Karpas-422 (cell line): ENCODE results near the gene PIK3R5. TPM values are rescaled to one million over a fixed set of nuclear protein-coding genes. Genes with fewer than 3 reads are reported as not detected.

Experiments
- DNase-seq: peaks from one replicate; pipeline ENCODE4 v3.0.0-alpha.2; 2015
- H2AFZ ChIP-seq: fragments of 200-600 bp; sonication (generic); 2 replicates; pipeline ENCODE4 v1.6.1; 2014; ENCODE audit warnings: antibody characterized with exemption, low read length, mixed read lengths
- H3K27ac ChIP-seq: fragments of 200-600 bp; sonication (generic); 2 replicates; pipeline ENCODE4 v1.5.1; 2014; ENCODE audit warnings: mild to moderate bottlenecking, low read length, moderate library complexity
- H3K27me3 ChIP-seq: fragments of 200-600 bp; sonication (generic); 2 replicates; pipeline ENCODE4 v1.6.1; 2014; ENCODE audit warnings: low read length, mixed read lengths
- H3K36me3 ChIP-seq: fragments of 200-600 bp; sonication (generic); 2 replicates; pipeline ENCODE4 v1.6.1; 2014; ENCODE audit warnings: low read length, mixed read lengths; ENCODE audit not compliant: insufficient read depth
- H3K4me1 ChIP-seq: fragments of 200-600 bp; sonication (generic); 2 replicates; pipeline ENCODE4 v1.6.1; 2014; ENCODE audit warnings: mild to moderate bottlenecking, low read length, mixed read lengths
- H3K4me2 ChIP-seq: fragments of 200-600 bp; sonication (generic); 2 replicates; pipeline ENCODE4 v1.6.1; 2014; ENCODE audit warnings: low read length, low read depth, mild to moderate bottlenecking; ENCODE audit not compliant: poor library complexity, severe bottlenecking
- H3K4me3 ChIP-seq: fragments of 200-600 bp; sonication (generic); 2 replicates; pipeline ENCODE4 v1.5.1; 2014; ENCODE audit warnings: mild to moderate bottlenecking, antibody characterized with exemption, low read length, mixed read lengths
- H3K79me2 ChIP-seq: fragments of 200-600 bp; sonication (generic); 2 replicates; pipeline ENCODE4 v1.6.1; 2014; ENCODE audit warnings: mild to moderate bottlenecking, low read length, mixed read lengths
- H3K9ac ChIP-seq: fragments of 200-600 bp; sonication (generic); 2 replicates; pipeline ENCODE4 v1.6.0; 2014; ENCODE audit warnings: low read length
- H3K9me2 ChIP-seq: fragments of 200-600 bp; sonication (generic), shearing (Covaris generic); replicated peaks from 2 replicates; pipeline ENCODE4 v1.6.0; 2014; ENCODE audit warnings: mild to moderate bottlenecking, low read length, moderate library complexity; ENCODE audit not compliant: insufficient read depth
- H3K9me3 ChIP-seq: fragments of 300-700, 200-600 bp; sonication (generic); 2 replicates; pipeline ENCODE4 v1.6.1; 2014; ENCODE audit warnings: low read length, mixed read lengths
- H4K20me1 ChIP-seq: fragments of 200-600 bp; sonication (generic); 2 replicates; pipeline ENCODE4 v1.6.1; 2014; ENCODE audit warnings: mild to moderate bottlenecking, antibody characterized with exemption, low read length, low read depth; ENCODE audit not compliant: insufficient read depth
- total RNA-seq: library from RNA; depleted of rRNA; stranded (reverse); fragments of >200 nt; shearing (Covaris generic); gene quantifications from 2 replicates; pipeline ENCODE4 v1.2.3, GENCODE V29; 2014; ENCODE audit warnings: low replicate concordance

The PIK3R5 gene
- total RNA-seq, 1 experiment from 2014 or later: not detected

DNA sequence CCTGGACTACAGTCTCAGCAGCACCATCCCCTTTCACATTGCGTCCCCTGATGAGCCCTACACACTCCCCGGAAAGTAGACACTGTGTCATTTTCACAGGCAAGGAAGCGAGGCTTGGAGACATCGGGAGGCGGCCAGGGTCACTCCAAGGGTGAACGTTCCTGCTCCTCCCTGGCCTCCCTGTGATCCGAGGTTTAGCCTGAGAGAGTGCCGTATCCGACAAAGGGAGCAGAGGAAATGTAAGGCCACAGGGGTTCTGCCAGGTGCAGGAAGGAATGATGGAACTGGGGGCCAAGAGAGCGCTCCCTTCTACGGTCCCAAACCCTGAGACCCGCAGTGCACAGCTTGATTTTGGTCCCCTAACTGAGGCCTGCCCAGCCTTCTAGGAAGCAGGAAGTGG, 90.1 kb downstream of the PIK3R5 start:
- H3K4me3 ChIP-seq: no peak overlapping the region
- H3K9me2 ChIP-seq: no peaks in the 10 kb centered on the region
- H3K36me3 ChIP-seq: no peaks in the 10 kb centered on the region
- H3K27ac ChIP-seq: no peak overlapping the region
- no peaks in the 10 kb centered on the region for H3K4me1 ChIP-seq
- no peaks in the 10 kb centered on the region for H3K9me3 ChIP-seq
- H3K79me2 ChIP-seq: no peaks in the 10 kb centered on the region
- no peak for DNase-seq
- no peaks in the 10 kb centered on the region for H3K27me3 ChIP-seq
- H2AFZ ChIP-seq: no peak overlapping the region
- H3K9ac ChIP-seq: no peak overlapping the region
- H3K4me2 ChIP-seq: no peak overlapping the region
- H4K20me1 ChIP-seq: no peaks in the 10 kb centered on the region

DNA sequence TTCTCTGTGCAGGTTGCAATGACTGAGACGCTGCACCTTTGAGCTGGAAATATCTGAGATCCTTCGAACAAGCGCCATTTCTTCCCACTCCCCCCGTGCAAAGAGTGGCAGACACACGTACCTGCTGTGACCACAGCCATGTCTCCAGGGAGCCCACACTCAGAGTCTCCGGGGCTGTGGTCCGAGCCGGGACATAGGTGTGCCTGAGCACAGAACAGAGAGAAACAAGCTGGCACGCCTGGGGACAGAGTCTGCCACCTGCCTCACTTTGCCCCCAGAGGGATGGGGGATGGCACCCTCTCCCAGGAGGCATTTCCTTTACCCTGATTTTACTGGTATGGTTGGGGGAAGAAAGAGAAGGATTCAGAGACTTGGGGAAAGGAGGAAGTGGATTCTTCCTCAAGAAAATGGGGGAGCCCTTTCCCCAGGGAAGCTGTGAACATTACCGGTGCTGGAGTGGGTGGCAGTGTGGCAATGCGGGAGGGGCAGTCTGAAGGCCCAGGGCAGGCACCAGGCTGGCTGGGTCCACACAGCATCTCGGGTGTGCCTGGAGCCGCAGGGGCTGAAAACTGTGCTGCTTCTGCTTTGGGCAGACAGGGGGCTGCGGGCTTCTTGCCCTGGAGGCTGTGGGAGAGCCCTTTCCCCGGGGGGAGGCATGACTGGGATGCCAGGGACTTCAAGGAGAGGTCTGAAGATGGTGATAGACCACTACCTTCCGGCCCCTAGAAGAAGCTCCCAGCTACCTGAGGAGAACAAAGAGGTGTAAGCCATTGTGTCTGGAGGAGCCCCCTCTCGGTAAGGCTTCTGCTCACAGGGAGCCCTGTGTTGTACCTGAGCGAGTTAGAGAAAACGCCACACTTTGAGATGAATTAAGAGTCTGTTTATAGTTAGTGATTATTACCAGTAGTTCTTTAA, 91.4 kb downstream of the PIK3R5 start:
- DNase-seq: no peak
- Histone ChIP-seq H3K9ac (no peak overlapping the region), H3K9me2 (no peaks in the 10 kb centered on the region), H3K27ac (no peak overlapping the region), H3K9me3 (no peaks in the 10 kb centered on the region), H4K20me1 (no peaks in the 10 kb centered on the region), H3K4me2 (no peak overlapping the region), H2AFZ (no peak overlapping the region), H3K79me2 (no peaks in the 10 kb centered on the region), H3K4me1 (no peaks in the 10 kb centered on the region), H3K4me3 (no peak overlapping the region), H3K27me3 (no peaks in the 10 kb centered on the region), H3K36me3 (no peaks in the 10 kb centered on the region)

DNA sequence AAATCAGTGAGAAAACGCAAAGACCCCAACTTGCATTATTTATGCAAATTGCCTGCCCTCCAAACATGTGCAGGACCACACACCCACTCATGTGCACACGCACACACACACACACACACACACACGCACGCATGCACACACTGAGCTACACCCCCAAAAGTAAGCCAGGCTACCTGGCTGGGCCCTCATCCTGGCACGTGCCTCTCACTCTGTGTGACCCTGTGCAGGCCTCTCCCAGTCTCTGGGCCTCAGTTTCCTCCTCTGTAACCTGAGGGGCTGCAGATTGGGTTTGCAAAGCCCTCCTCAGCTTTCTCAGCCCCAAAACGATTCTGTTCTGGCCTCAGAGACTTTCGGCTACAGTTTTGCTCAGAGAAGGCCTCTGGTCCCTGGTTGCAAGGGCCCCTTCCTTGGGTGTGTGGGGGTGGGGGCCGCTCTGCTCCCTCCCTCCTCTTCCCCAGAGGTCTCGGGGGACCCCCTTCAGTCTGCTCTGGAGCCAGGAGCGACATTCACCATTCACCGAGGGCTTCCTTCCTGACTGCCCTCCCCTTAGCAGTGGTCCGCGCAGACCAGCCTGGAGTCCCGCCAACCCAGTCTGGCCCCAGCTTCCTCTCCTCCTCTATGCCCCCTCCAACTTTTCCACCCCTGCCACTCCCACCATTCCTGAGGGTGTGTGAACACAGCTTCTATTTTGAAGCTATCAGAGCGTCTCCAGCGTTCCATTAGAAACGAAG, 92.6 kb downstream of the PIK3R5 start:
- H3K27ac ChIP-seq: no peak overlapping the region
- H3K4me3 ChIP-seq: no peak overlapping the region
- H3K9me3 ChIP-seq: no peaks in the 10 kb centered on the region
- H3K27me3 ChIP-seq: no peaks in the 10 kb centered on the region
- H2AFZ ChIP-seq: no peak overlapping the region
- DNase-seq: no peak
- H3K36me3 ChIP-seq: no peaks in the 10 kb centered on the region
- no peaks in the 10 kb centered on the region for H4K20me1 ChIP-seq
- no peaks in the 10 kb centered on the region for H3K4me1 ChIP-seq
- H3K9ac ChIP-seq: no peak overlapping the region
- no peaks in the 10 kb centered on the region for H3K9me2 ChIP-seq
- H3K79me2 ChIP-seq: no peaks in the 10 kb centered on the region
- H3K4me2 ChIP-seq: no peak overlapping the region

DNA sequence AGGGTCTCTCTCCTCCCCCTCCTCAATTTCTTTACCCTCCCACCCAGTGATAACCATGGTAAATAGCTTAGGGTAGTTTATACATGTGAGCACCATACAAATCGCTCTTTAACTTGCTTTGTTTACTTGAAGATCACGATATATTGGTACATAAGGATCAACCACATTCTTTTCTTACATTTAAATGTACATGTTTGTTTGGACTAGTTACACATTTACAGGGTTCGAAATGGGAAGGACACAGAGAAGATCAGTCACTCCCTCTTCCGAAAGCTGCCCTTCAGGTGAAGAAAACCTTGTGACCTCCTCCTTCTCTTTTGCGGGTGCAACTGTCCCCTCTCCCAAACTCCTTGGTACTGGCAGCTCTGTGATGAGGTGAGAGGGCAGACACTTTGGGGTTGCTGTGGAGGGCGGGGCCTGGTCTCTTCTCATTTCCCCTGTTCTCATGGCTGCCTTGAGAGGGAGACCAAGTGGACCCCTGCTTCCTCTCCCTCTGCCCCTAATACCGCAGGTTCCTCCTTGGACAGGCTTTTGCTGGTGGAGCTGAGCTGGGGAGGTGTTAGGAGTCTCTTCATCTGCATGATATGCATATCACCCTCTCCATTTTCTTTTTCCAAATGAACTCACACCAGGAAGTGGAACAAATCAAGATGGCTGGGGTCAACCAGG, 93.3 kb downstream of the PIK3R5 start:
- Histone ChIP-seq H3K4me3 (no peak overlapping the region), H3K27ac (no peak overlapping the region), H3K27me3 (no peaks in the 10 kb centered on the region), H3K9ac (no peak overlapping the region), H3K9me3 (no peaks in the 10 kb centered on the region), H3K79me2 (no peaks in the 10 kb centered on the region), H4K20me1 (no peaks in the 10 kb centered on the region), H2AFZ (no peak overlapping the region), H3K36me3 (no peaks in the 10 kb centered on the region), H3K4me1 (no peaks in the 10 kb centered on the region), H3K9me2 (no peaks in the 10 kb centered on the region), H3K4me2 (no peak overlapping the region)
- DNase-seq: no peak

DNA sequence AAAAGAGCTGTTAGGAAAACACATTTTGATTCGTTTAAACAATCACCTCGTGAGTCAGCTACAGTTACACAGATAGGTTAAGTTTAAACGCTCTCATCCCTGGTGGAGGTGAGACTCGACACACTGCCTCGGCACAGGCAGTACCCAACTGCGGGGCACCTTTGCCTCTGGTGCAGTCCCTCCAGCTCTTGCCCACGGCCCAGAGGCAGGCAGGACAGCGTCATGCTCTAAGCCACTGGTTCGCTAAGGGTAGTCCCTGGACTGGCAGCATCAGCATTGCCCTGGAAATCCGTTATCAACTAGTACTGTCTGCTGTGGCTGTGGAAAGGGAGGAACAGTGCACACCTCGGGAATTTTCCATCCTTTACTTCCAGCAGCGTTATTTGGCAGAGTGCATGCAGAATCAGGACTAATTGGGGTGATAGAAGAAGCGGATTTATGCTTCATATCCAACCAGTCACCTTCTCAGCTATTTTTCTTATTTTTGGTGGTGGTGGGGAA, 94.4 kb downstream of the PIK3R5 start:
- Histone ChIP-seq H3K79me2 (no peaks in the 10 kb centered on the region), H3K9ac (no peak overlapping the region), H4K20me1 (no peaks in the 10 kb centered on the region), H3K27me3 (no peaks in the 10 kb centered on the region), H3K27ac (no peak overlapping the region), H2AFZ (no peak overlapping the region), H3K4me1 (no peaks in the 10 kb centered on the region), H3K4me3 (no peak overlapping the region), H3K4me2 (no peak overlapping the region), H3K9me2 (no peaks in the 10 kb centered on the region), H3K36me3 (no peaks in the 10 kb centered on the region), H3K9me3 (no peaks in the 10 kb centered on the region)
- no peak for DNase-seq

DNA sequence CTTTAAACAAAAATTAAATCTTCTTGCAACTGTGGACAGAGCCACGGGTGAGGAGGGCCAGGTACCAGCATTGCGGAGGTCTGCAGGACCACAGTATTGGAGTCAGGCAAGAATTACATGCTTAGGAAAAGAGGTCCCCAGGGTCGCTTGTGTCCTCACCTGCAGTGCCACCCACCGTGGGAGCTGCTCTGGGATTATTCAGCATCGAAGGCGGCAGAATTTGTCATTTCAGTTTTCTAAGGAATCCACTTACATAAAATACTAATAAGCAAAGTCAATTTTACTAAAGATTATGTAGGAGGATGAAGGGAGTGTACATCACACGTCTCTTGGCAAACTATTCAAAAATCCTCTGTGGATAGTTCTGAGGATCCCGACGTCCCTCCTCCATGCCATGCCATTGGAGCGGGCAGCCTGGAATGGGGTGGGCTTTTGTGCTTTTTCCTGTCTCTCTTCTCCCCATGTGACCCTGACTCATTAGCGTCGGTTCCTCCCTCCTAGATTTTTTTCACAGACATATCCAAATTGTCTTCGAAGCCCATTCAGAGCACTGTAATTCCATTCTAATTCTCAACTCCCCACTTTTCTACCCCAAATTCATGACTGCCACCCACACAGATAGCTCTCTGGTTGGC, 95.0 kb downstream of the PIK3R5 start:
- H3K4me2 ChIP-seq: no peak overlapping the region
- H3K9me2 ChIP-seq: no peaks in the 10 kb centered on the region
- no peaks in the 10 kb centered on the region for H3K36me3 ChIP-seq
- H2AFZ ChIP-seq: no peak overlapping the region
- H3K27me3 ChIP-seq: no peaks in the 10 kb centered on the region
- H3K4me3 ChIP-seq: no peak overlapping the region
- no peaks in the 10 kb centered on the region for H3K79me2 ChIP-seq
- H3K9ac ChIP-seq: no peak overlapping the region
- H3K9me3 ChIP-seq: no peaks in the 10 kb centered on the region
- H3K27ac ChIP-seq: no peak overlapping the region
- H3K4me1 ChIP-seq: no peaks in the 10 kb centered on the region
- DNase-seq: no peak
- H4K20me1 ChIP-seq: no peaks in the 10 kb centered on the region

DNA sequence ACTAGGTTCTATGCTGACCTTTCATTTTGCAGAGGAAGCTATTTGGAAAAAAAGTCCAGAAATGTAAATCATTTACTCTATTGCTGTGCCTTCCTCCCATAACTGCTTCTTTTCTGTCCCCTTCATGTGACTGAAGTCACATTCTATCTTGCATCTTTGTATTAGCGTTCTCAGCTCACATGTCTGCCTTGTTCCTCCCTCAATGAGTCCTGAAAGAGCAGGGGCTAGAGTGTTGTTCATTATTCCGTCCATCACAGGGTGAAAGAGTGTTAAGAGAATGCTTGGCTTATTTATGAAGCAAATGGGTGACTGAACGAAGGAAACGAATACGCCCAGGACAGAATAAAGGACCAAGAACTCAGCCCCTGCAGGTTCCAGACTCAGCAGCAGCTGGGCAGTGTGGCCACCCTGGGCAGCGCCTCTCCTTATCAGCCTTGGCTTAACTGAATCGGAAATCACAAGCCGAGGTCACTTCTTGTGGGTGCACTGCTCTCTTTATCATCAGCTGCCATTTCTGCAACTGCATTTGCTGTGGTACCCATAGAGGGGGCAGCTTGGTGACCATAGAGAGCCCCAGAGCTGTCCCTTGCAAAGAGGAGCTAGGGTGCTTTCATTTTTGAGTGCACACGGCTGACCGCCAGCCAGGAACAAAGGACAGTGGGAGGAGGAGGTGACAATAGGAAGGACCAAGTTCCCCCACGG, 96.2 kb downstream of the PIK3R5 start:
- no peak overlapping the region for H3K27ac ChIP-seq
- H3K79me2 ChIP-seq: no peaks in the 10 kb centered on the region
- no peak overlapping the region for H3K4me2 ChIP-seq
- H3K27me3 ChIP-seq: no peaks in the 10 kb centered on the region
- no peak for DNase-seq
- H3K9me3 ChIP-seq: no peaks in the 10 kb centered on the region
- no peaks in the 10 kb centered on the region for H3K4me1 ChIP-seq
- no peak overlapping the region for H3K4me3 ChIP-seq
- H2AFZ ChIP-seq: no peak overlapping the region
- H3K36me3 ChIP-seq: no peaks in the 10 kb centered on the region
- H4K20me1 ChIP-seq: no peaks in the 10 kb centered on the region
- H3K9ac ChIP-seq: no peak overlapping the region
- no peaks in the 10 kb centered on the region for H3K9me2 ChIP-seq
